ENCODE data around the gene CRTC1. TPM values are rescaled to one million over a fixed set of nuclear protein-coding genes. Genes with fewer than 3 reads are reported as not detected.

CRTC1 gene
- total and polyA plus RNA-seq, 3 donors from 2014 or later, result 15.6 to 32.1 (median 28.1) TPM

DNA sequence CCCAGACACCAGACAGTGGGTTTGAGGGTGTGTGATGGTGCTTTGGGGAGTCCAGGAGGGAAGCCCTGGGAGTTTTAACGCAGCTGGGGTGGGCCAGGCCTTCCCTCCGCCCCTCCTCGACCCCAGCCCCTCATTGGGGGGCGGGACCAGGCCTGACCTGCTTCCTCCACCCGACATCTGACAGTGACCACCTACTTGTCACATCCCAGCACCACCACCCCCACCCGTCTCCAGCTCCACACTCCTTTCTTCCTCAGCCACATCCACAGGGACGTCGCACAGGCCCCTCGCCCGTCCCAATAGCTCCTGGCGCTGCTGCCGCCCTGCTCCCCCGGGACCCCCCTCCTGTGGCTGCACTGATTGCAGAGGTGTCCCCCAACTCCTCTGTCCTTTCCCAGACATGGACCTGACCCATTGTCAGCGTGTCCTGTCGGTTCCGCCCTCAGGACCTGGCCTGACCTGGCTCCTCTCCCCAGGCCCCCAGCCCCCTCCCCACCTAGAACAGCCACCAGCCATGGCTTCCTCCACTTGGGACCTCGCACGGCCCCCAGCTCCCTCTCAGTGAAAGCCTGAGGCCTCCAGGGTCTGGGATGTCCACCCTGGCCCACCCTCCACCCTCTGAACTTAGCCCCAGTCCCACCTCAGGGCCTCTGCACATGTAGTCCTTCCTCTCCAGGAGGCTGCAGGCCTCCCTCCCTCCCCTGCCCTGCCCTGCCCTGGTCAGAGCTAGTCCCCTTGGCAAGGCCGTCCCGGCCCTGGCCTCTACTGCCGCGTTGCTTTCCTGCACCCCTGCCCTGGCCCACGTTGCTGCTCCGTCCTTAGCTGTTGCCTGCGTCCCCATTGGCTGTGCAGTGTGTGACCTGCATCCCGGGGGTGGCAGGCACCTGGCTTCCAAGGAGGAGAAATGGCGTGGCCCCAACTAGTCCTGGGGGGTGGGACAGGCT lies 77.2 kb downstream of the CRTC1 start:
- no peak for DNase-seq
- intact Hi-C loops (cut with DNase I; ENCODE audit: low total_unique reads), result no loop called here
- TF ChIP-seq, protein P1, sequence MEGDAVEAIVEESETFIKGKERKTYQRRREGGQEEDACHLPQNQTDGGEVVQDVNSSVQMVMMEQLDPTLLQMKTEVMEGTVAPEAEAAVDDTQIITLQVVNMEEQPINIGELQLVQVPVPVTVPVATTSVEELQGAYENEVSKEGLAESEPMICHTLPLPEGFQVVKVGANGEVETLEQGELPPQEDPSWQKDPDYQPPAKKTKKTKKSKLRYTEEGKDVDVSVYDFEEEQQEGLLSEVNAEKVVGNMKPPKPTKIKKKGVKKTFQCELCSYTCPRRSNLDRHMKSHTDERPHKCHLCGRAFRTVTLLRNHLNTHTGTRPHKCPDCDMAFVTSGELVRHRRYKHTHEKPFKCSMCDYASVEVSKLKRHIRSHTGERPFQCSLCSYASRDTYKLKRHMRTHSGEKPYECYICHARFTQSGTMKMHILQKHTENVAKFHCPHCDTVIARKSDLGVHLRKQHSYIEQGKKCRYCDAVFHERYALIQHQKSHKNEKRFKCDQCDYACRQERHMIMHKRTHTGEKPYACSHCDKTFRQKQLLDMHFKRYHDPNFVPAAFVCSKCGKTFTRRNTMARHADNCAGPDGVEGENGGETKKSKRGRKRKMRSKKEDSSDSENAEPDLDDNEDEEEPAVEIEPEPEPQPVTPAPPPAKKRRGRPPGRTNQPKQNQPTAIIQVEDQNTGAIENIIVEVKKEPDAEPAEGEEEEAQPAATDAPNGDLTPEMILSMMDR (IDR thresholded peaks at IDR 0.05), result no peak
- TF ChIP-seq POLR2A (IDR thresholded peaks at IDR 0.05), result no peak
- Histone ChIP-seq H3K9me3 (no peaks in the 10 kb centered on the region), H3K4me1 (peaks cover 12% of the 10 kb centered on the region), H3K27me3 (no peaks in the 10 kb centered on the region), H3K4me3 (no peak overlapping the region), H3K27ac (no peak overlapping the region), H3K36me3 (ENCODE audit: low read depth, missing control alignments) (no peaks in the 10 kb centered on the region)
- WGBS, 2 donors, result 90 to 94% methylated on average over 22 to 24 of the region's 27 CpGs

DNA sequence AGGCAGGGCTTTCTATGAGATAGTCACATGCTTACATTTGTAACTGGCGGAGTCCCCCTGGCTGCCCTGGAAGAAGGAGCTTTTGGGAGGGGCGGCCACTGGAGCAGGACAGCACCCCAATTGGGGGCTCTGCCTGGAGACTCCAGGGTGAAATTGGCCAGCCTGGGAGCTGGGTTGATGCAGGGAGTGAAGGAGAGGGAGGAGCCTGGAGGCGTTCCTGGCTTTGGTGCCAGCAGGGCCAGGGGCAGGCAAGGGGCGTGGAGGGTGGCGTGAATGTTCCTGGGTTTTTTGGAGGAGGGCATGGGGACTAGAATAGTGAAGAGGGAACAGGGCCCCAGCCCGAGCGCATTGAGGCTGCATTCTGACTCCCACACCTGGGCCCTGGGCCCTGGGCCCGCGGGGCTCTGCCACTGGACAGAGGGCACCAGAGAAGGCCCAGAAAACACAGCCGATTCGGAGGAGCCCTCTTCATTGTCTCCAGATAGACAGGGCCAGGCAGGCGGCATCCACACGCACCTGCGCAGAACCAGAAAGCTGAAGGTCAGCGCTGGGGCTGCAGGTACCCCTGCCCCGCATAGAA lies 78.1 kb downstream of the CRTC1 start:
- DNase-seq, result no peak
- 90 to 98% methylated on average over 5 to 16 of the region's 16 CpGs for WGBS, 2 donors
- TF ChIP-seq POLR2A (IDR thresholded peaks at IDR 0.05), result no peak
- Histone ChIP-seq H3K27me3 (no peaks in the 10 kb centered on the region), H3K27ac (no peak overlapping the region), H3K4me3 (no peak overlapping the region), H3K4me1 (peaks cover 12% of the 10 kb centered on the region), H3K9me3 (no peaks in the 10 kb centered on the region), H3K36me3 (ENCODE audit: low read depth, missing control alignments) (no peaks in the 10 kb centered on the region)
- intact Hi-C loops (cut with DNase I; ENCODE audit: low total_unique reads), result no loop called here

DNA sequence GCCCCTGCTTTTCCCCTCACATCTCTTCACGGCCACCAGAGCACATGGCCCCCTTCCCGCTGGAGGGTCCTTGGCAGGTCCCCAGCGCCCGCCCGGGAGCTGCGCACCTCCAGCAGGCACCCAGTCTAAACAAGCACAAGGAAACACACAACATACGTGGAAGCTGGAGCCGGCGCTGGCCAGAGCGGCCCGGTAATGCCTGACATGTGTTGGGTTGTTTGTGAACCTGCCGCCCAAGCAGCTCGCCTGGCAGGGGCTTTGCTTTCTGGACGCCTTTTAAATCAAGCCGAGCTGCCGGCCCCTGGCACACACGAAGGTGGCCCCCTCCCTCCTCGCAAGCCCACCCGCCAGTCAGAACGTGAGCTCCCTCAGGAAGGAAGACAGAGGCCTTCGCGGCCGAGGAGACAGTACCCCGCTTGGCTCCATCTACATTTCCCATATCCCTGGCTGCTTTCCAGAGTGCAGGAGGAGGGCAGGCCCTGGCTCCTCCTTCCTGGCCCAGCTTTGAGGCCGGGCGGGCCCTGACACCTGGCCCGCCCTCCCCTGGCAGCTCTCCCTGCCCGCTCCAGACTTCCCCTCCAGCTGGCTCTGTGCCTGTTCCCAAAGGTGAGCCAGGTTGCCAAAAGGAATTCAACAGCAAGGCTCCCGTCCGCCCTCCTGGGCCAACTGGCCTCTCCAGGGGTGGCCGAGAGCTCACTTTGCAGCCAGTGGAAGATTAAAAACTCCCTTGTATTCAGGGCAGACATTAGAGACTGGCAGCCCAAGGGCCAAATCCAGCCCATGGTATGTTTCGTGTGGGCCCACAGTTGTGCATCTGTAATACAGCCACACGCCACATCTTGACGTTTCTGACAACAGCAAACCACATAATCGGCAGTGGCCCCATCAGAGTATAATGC lies 78.9 kb downstream of the CRTC1 start:
- Histone ChIP-seq H3K4me1 (peaks cover 12% of the 10 kb centered on the region), H3K4me3 (no peak overlapping the region)
- 50 to 55% methylated on average over 29 to 35 of the region's 35 CpGs for WGBS, 2 donors

DNA sequence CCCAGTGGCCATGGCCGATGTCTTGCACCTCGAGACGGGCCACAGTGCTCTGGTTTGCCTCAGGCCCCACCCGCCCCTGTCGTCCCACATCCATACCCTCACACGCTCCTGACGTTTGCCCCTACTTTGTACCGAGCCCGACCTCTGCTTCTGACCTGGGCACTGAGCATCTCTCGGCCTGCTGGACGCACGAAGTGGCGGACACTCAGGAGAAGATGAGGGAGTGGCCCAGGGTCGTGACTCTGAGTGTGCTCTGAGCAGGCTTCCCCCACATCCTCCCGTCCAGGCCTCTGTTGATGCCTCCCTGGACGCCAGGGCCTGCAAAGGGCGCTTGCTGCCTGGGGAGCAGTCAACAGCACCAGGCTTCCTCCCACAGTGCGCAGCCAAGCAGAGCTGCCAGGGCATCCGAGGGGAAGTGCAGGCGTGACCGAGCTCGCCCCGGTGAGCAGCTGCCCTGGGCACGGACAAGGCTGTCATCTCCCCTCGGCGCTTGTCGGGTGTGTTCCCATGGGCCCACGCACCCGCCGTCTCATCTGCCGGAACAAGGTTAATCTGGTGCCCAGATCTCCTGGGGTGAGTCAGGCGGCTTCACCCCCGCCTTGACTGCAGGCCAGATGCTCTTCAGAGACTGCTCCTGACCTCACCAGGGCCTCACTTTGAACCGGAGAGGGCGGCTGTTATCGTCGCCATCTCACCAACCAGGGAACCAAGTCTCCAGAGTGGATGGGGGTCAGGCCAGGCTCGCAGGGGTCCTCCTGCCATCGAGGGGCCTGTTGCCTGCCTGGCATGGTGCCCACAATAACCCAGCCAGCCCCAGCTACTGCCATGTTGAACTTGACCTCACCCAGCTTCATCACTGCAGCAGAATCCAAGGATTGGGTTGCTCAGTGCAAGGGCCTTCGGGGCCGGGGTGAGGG lies 80.5 kb downstream of the CRTC1 start:
- no peaks in the 10 kb centered on the region for H3K9me3 ChIP-seq
- no peaks in the 10 kb centered on the region for H3K27me3 ChIP-seq
- WGBS, 2 donors, result 90 to 91% methylated on average over 8 to 38 of the region's 41 CpGs
- DNase-seq, result no peak
- TF ChIP-seq, protein P1 (IDR thresholded peaks at IDR 0.05), result no peak
- no peak for TF ChIP-seq POLR2A (IDR thresholded peaks at IDR 0.05)
- intact Hi-C loops (cut with DNase I; ENCODE audit: low total_unique reads), result no loop called here
- no peaks in the 10 kb centered on the region for H3K36me3 ChIP-seq (ENCODE audit: low read depth, missing control alignments)
- H3K4me3 ChIP-seq, result no peak overlapping the region
- peaks cover 18% of the 10 kb centered on the region for H3K4me1 ChIP-seq
- no peak overlapping the region for H3K27ac ChIP-seq

More for the DNA sequence above, 78.9 kb downstream of the CRTC1 start:
- peak; percentile 74 for DNase-seq
- no peak for TF ChIP-seq POLR2A (IDR thresholded peaks at IDR 0.05)
- TF ChIP-seq, protein P1 (IDR thresholded peaks at IDR 0.05), result no peak
- intact Hi-C loops (cut with DNase I; ENCODE audit: low total_unique reads), result no loop called here
- no peaks in the 10 kb centered on the region for H3K27me3 ChIP-seq
- H3K36me3 ChIP-seq (ENCODE audit: low read depth, missing control alignments), result no peaks in the 10 kb centered on the region
- H3K27ac ChIP-seq, result no peak overlapping the region
- H3K9me3 ChIP-seq, result no peaks in the 10 kb centered on the region
